CD4-positive, alpha-beta T cell treated with Interleukin-2 at 100 ng/mL for 4 hours (primary cell): ENCODE results near the gene ACAA2.
"Not testable (repeated sequence)": the region's sequence is repeated elsewhere in the genome, so short reads cannot be mapped to it uniquely, and the experiment has no call there.

Source experiments
- DNase-seq: peaks from one replicate; pipeline ENCODE4 v3.0.0-alpha.2; 2020; ENCODE audit warnings: low spot score

The ACAA2 gene

GRCh38 chr18:49812286-49813068, 856 bp downstream of the ACAA2 start:
- DNase-seq = no peak

DNA sequence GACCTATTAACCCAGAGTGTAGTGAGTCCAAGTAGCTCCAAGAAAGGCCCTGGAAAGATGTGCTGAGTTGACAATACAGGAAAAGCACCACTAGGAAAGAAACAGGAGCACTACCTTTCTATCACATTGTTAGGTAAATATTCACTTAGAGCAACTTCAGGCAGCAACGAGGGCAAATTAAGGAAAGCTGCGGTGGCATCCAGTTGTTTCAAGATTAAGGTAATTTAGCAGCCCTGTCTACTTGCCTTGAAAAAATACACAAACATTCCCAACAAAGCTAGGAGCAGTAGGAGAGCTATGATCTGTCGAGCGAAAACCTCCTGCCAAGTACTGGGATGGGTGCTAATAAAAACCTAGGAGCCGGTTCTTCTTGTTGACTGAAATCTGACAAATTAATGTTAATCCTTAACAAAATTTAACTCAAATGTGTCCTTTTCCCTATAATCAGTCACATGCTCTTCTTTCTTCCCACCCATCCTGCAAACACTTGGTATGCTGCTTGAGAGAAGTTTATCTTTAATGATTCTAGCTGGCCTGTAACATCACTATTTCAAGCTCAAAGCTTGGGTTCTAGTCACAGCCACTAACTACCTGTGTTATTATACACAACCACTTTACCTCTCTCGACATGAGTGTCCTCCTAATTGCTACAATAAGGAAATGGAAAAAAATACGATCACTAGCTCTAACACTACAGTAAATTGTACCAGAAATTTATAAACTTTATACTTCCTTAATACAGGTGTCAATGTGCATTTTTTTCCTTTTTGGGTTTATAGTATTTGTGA, 2.0 kb downstream of the ACAA2 start:
- no peak for DNase-seq

DNA sequence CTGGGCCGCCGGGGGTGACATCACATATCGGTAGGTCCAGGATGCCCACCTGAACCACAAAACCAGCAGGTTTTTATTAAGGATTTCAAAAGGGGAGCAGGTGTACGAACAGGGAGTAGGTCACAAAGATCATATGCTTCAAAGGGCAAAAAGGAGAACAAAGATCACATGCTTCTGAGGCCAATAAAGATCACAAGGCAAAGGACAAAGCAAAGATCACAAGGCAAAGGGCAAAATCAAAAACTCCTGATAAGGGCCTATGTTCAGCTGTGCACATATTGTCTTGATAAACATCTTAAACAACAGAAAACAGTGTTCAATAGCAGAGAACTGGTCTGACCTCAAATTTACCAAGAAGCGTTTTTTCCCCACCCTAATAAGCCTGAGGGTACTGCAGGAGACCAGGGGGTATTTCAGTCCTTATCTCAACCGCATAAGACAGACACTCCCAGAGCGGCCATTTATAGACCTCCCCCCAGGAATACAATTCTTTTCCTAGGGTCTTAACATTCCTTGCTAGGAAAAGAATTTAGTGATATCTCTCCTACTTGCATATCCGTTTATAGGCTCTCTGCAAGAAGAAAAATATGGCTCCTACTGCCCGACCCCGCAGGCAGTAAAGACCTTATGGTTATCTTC, 4.7 kb downstream of the ACAA2 start:
- not testable (repeated sequence) for DNase-seq

DNA sequence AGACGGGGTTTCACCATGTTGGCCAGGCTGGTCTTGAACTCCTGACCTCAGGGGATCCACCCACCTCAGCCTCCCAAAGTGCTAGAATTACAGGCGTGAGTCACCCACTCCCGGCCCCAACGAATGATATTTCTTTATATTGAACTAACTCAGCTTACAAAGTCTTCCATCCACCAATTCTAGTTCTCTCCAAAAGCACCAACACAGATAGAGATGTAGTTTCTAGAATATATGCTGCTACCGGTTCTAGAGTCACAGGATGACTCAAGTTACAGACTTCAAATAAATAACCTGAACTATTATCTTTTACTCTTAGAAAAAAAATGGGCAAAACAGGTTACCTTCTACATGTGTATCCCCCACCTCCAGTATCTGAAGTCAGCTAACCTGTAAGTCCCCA, 9.2 kb downstream of the ACAA2 start:
- no peak for DNase-seq

- DNase-seq = no peak
Observed at GRCh38 chr18:49802623-49803022, 10.7 kb downstream of the ACAA2 start.

DNA sequence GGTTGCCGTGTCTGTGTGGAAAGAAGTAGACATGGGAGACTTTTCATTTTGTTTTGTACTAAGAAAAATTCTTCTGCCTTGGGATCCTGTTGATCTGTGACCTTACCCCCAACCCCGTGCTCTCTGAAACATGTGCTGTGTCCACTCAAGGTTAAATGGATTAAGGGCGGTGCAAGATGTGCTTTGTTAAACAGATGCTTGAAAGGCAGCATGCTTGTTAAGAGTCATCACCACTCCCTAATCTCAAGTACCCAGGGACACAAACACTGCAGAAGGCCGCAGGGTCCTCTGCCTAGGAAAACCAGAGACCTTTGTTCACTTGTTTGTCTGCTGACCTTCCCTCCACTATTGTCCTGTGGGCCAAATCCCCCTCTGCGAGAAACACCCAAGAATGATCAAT, 12.8 kb downstream of the ACAA2 start:
- DNase-seq = not testable (repeated sequence)

DNA sequence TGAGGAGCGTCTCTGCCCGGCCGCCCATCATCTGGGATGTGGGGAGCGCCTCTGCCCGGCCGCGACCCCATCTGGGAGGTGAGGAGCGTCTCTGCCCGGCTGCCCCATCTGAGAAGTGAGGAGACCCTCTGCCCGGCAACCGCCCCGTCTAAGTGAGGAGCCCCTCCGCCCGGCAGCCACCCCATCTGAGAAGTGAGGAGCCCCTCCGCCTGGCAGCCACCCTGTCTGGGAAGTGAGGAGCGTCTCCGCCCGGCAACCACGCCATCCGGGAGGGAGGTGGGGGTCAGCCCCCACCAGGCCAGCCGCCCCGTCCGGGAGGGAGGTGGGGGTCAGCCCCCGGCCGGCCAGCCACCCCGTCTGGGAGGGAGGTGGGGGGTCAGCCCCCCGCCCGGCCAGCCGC, 13.5 kb downstream of the ACAA2 start:
- not testable (repeated sequence) for DNase-seq

GRCh38 chr18:49798001-49798400, 15.3 kb downstream of the ACAA2 start:
- DNase-seq = no peak

- no peak for DNase-seq
Observed at GRCh38 chr18:49795612-49796552, 17.5 kb downstream of the ACAA2 start.

GRCh38 chr18:49794743-49795142, 18.6 kb downstream of the ACAA2 start:
- DNase-seq = no peak

DNA sequence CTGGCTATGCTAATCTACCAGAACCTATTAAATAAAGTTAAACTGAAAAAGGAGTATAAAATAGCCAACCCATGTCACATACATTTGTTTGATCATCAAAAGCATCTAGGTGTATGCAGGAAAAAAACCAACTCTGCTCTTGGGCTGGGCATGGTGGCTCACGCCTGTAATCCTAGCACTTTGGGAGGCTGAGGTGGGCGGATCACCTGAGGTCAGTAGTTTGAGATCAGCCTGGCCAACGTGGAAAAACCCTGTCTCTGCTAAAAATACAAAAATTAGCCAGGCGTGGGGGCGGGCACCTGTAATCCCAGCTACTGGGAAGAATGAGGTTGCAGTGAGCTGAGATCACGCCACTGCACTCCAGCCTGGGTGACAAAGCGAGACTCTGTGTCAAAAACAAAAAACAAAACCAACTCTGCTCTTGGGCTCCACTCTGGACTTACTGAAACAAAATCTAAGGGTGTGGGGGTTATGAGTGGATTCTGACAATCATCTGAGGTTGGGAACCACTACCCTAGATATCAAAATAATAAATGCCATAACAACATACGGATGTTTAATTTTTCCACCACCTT, 23.7 kb downstream of the ACAA2 start:
- DNase-seq = not testable (repeated sequence)

GRCh38 chr18:49788327-49788898, 24.9 kb downstream of the ACAA2 start:
- peak; percentile 13 for DNase-seq

GRCh38 chr18:49786019-49786720, 27.2 kb downstream of the ACAA2 start:
- DNase-seq = peak; percentile 43

DNA sequence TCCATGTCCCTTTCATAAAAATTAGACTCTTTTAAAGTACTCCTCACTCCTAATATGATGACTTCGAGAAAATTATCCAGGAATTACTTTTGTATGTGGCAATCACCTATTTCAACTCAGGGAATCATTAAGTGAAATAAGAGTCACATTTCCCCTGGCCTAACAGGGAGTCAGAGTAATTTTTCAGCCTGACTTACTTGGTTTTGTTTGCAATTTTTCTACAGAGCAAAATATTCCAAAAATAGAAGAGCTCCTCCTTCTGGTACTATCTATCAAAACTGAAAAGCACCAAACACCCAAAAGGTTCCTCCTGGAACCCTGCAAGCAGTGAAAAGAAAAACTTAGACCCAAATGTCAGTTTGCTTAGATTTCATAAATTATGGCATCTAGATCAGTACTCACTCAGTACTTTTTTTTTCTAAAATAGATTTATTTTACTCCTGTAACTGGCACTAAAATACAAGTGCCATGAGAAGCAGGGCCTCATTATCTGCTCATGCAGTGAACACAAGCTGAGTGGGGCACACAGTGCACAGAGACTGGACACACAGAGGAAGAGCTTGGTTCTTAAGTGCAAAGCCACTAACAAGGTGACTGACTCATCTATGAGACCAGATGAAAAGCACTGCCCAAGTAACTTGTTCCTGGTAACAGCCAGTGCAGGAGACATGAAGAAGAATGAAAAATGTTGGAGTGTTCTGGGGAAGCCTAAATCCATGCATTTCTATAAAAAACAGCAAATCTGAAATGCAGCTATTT, 28.7 kb downstream of the ACAA2 start:
- DNase-seq = no peak

DNA sequence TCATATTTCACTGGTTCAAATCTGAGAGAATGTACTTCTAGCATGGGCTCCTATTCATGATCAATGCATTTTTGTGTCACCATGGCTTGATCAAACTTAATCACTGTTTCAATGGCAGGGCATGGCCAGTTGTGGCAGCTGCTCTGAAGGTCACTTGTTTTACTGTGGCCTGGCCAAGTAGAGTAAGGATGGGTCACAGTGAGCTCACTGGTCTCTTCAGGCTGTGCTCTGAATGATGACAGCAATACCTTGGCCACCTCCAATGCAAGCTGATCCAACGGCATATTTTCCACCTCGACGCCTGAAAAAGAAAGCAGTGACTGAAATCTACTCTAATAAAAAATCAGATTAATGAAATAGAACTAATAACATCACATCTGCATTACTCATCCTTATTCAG, 29.7 kb downstream of the ACAA2 start:
- DNase-seq = not testable (repeated sequence)

GRCh38 chr18:49778826-49779465, 34.4 kb downstream of the ACAA2 start:
- no peak for DNase-seq

DNA sequence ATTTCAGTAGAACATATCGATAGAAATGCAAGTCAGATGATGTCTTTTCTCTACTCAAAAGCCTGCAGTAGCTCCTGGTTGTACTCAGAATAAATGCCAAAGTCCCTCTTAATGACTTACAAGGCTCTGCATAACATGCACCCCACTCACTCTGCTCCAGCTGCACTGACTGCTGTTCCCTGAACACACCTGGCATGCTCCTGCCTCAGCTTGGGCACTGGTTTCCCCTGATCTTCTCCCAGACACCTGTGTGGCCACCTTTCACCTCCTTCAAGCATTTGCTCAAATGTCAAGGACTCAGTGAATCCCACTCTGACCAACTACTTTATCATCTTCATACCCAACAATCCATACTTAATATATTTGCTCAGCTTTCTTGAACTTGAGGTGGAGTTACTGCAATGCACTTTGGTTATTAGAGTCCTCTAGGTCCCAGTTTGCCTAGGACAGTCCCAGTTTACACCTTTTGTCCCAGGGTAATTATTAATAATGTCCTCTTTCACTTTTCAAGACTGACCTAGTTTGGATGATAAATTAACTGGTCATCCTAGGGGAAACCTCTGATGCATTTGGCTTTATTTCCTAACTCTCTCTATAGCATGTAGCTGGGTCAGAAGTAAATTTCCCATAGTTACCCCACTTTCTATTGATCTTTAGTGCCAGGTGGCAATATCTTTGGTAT, 44.1 kb downstream of the ACAA2 start:
- DNase-seq = no peak

DNA sequence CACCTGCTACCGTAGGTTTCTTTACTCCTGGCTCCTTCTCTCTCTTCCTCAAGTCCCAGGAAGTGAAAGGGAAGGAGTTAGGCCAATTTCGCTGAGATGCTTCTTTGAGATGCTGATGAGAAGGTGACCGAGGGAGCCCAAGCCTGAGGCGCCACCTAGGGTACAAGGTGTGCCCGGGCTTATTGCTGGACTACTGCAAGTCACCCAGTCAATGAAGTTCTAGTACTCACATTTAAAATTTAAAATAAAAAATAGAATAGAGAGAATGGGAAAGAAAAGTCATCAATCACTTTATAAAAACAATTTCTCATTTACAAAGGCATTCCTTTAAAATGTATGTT, 45.3 kb downstream of the ACAA2 start:
- DNase-seq = no peak
